Measurements from ENCODE around the gene ULBP1.
"Not testable (repeated sequence)": the region's sequence is repeated elsewhere in the genome, so short reads cannot be mapped to it uniquely, and the experiment has no call there.

Gene ULBP1

DNA sequence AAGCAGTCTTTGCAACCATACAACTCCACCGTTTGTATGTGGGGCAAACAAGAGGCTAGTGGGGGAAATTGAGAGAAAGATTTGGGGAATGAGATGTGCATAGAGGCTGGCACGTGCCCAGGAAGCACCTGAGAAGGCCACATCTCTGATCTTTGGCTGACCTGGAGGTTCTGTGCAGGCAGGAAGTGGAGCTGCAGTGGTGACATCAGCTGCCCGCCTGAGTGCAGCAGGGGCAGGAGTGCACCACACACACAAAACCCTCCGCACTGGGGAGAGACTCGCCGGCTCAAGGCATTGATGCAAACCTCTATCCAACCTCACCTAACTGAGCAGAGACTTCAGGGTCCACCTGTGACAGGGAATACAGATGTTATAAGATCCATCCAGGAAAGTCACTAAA is 10.7 kb downstream of the ULBP1 start:
- not testable (repeated sequence) for H3K4me2 ChIP-seq (ENCODE audit: insufficient read depth, low read length, poor library complexity, severe bottlenecking); H3K27ac ChIP-seq (replicated peaks; ENCODE audit: low read length); H3K4me1 ChIP-seq (ENCODE audit: control insufficient read depth in 2 of 2, insufficient read depth in 1 of 2, low read depth in 1 of 2, low read length in 2 of 2); H2BK120ac ChIP-seq (ENCODE audit: low read depth, low read length); H3K9me3 ChIP-seq (replicated peaks in 1 of 2; ENCODE audit: control insufficient read depth in 2 of 2, insufficient read depth in 1 of 2, low read depth in 1 of 2, low read length in 2 of 2); H3K14ac ChIP-seq (ENCODE audit: low read length); H4K8ac ChIP-seq (ENCODE audit: low read depth, low read length); H3K4me3 ChIP-seq (ENCODE audit: low read length in 2 of 2); H2BK5ac ChIP-seq (ENCODE audit: low read length); H2BK15ac ChIP-seq (ENCODE audit: low read length); H3K18ac ChIP-seq (ENCODE audit: low read length); DNase-seq (ENCODE audit: low spot score); H2BK12ac ChIP-seq (ENCODE audit: low read length); H3K36me3 ChIP-seq (replicated peaks in 1 of 2; ENCODE audit: control insufficient read depth in 2 of 2, insufficient read depth in 2 of 2, low read length in 2 of 2); H3K4ac ChIP-seq (ENCODE audit: low read length); H2AFZ ChIP-seq (ENCODE audit: low read length); H2AK5ac ChIP-seq (ENCODE audit: low read depth, low read length); H3K9ac ChIP-seq (ENCODE audit: low read depth, low read length, poor library complexity); H3K23ac ChIP-seq (ENCODE audit: low read depth, low read length, poor library complexity); H4K91ac ChIP-seq (ENCODE audit: low read depth, low read length, poor library complexity); H3K79me1 ChIP-seq (ENCODE audit: low read depth, low read length)
- WGBS, 2 donors (ENCODE audit: extremely low coverage in 2 of 2, insufficient read length in 2 of 2, insufficient replicate concordance in 1 of 2), result no CpG with 5 or more reads among the region's 6 CpGs
- peaks cover 0 to 64% (median 34%) of the 10 kb centered on the region in 3 experiments for H3K27me3 ChIP-seq (ENCODE audit: control insufficient read depth in 3 of 3, insufficient read depth in 3 of 3, low read depth in 1 of 3, low read length in 3 of 3)

GRCh38 chr6:149974825-149975224 is 11.1 kb downstream of the ULBP1 start:
- no peak overlapping the region for H3K4ac ChIP-seq (ENCODE audit: low read length)
- no peak overlapping the region for H3K23ac ChIP-seq (ENCODE audit: low read depth, low read length, poor library complexity)
- no peak overlapping the region for H3K9ac ChIP-seq (ENCODE audit: low read depth, low read length, poor library complexity)
- no peak overlapping the region for H2BK120ac ChIP-seq (ENCODE audit: low read depth, low read length)
- no peak overlapping the region for H4K91ac ChIP-seq (ENCODE audit: low read depth, low read length, poor library complexity)
- H3K4me2 ChIP-seq (ENCODE audit: insufficient read depth, low read length, poor library complexity, severe bottlenecking), result no peak overlapping the region
- H2BK15ac ChIP-seq (ENCODE audit: low read length), result no peak overlapping the region
- H2BK5ac ChIP-seq (ENCODE audit: low read length), result no peak overlapping the region
- WGBS, 2 donors (ENCODE audit: extremely low coverage in 2 of 2, insufficient read length in 2 of 2, insufficient replicate concordance in 1 of 2), result no CpG with 5 or more reads among the region's 3 CpGs
- H4K8ac ChIP-seq (ENCODE audit: low read depth, low read length), result no peak overlapping the region
- H3K36me3 ChIP-seq (replicated peaks in 1 of 2; ENCODE audit: control insufficient read depth in 2 of 2, insufficient read depth in 2 of 2, low read length in 2 of 2), result no peaks in the 10 kb centered on the region
- H2AK5ac ChIP-seq (ENCODE audit: low read depth, low read length), result no peak overlapping the region
- no peaks in the 10 kb centered on the region for H3K4me1 ChIP-seq (ENCODE audit: control insufficient read depth in 2 of 2, insufficient read depth in 1 of 2, low read depth in 1 of 2, low read length in 2 of 2)
- H3K14ac ChIP-seq (ENCODE audit: low read length), result no peak overlapping the region
- no peak overlapping the region for H2BK12ac ChIP-seq (ENCODE audit: low read length)
- no peak overlapping the region for H2AFZ ChIP-seq (ENCODE audit: low read length)
- H3K4me3 ChIP-seq (ENCODE audit: low read length in 2 of 2), result no peak overlapping the region
- H3K27ac ChIP-seq (replicated peaks; ENCODE audit: low read length), result no peak overlapping the region
- H3K79me1 ChIP-seq (ENCODE audit: low read depth, low read length), result no peaks in the 10 kb centered on the region
- H3K27me3 ChIP-seq (ENCODE audit: control insufficient read depth in 3 of 3, insufficient read depth in 3 of 3, low read depth in 1 of 3, low read length in 3 of 3), result peaks cover 0 to 64% (median 31%) of the 10 kb centered on the region in 3 experiments
- no peaks in the 10 kb centered on the region for H3K9me3 ChIP-seq (replicated peaks in 1 of 2; ENCODE audit: control insufficient read depth in 2 of 2, insufficient read depth in 1 of 2, low read depth in 1 of 2, low read length in 2 of 2)
- DNase-seq (ENCODE audit: low spot score), result no peak
- no peak overlapping the region for H3K18ac ChIP-seq (ENCODE audit: low read length)

GRCh38 chr6:149975400-149975799 is 11.7 kb downstream of the ULBP1 start:
- Histone ChIP-seq H3K4me3 (ENCODE audit: low read length in 2 of 2) (no peak overlapping the region), H2AK5ac (ENCODE audit: low read depth, low read length) (no peak overlapping the region), H3K23ac (ENCODE audit: low read depth, low read length, poor library complexity) (no peak overlapping the region), H3K27me3 (ENCODE audit: control insufficient read depth in 3 of 3, insufficient read depth in 3 of 3, low read depth in 1 of 3, low read length in 3 of 3) (peaks cover 0 to 63% (median 31%) of the 10 kb centered on the region in 3 experiments), H3K9ac (ENCODE audit: low read depth, low read length, poor library complexity) (no peak overlapping the region), H2BK120ac (ENCODE audit: low read depth, low read length) (no peak overlapping the region), H3K27ac (replicated peaks; ENCODE audit: low read length) (no peak overlapping the region), H4K8ac (ENCODE audit: low read depth, low read length) (no peak overlapping the region), H3K36me3 (replicated peaks in 1 of 2; ENCODE audit: control insufficient read depth in 2 of 2, insufficient read depth in 2 of 2, low read length in 2 of 2) (no peaks in the 10 kb centered on the region), H3K9me3 (replicated peaks in 1 of 2; ENCODE audit: control insufficient read depth in 2 of 2, insufficient read depth in 1 of 2, low read depth in 1 of 2, low read length in 2 of 2) (no peaks in the 10 kb centered on the region), H3K4me2 (ENCODE audit: insufficient read depth, low read length, poor library complexity, severe bottlenecking) (no peak overlapping the region), H3K18ac (ENCODE audit: low read length) (no peak overlapping the region), H3K4ac (ENCODE audit: low read length) (no peak overlapping the region), H2BK15ac (ENCODE audit: low read length) (no peak overlapping the region), H3K4me1 (ENCODE audit: control insufficient read depth in 2 of 2, insufficient read depth in 1 of 2, low read depth in 1 of 2, low read length in 2 of 2) (no peaks in the 10 kb centered on the region), H2AFZ (ENCODE audit: low read length) (no peak overlapping the region), H2BK5ac (ENCODE audit: low read length) (no peak overlapping the region), H4K91ac (ENCODE audit: low read depth, low read length, poor library complexity) (no peak overlapping the region), H3K14ac (ENCODE audit: low read length) (no peak overlapping the region), H2BK12ac (ENCODE audit: low read length) (no peak overlapping the region), H3K79me1 (ENCODE audit: low read depth, low read length) (no peaks in the 10 kb centered on the region)
- no peak for DNase-seq (ENCODE audit: low spot score)

DNA sequence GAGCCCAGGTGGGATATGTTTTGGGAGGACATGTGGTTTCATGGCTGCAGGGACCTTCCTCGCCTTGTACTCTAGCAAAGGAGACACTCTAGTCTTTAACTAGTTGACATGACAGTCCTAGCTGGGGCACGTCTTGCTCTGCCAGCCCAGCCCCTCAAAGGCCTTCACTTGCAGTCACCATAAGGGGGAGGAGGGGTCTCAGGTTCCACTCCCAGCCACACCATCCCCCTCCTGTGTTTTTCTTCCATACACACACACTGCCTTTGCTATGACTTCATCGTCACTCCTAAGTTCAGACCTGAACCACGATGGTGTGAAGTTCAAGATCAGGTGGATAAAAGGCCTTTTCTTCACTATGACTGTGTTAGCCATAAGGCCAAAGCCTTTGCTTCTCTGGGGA is 13.5 kb downstream of the ULBP1 start:
- Histone ChIP-seq H2BK12ac (ENCODE audit: low read length) (no peak overlapping the region), H2BK120ac (ENCODE audit: low read depth, low read length) (no peak overlapping the region), H2AK5ac (ENCODE audit: low read depth, low read length) (no peak overlapping the region), H3K4me3 (ENCODE audit: low read length in 2 of 2) (no peak overlapping the region), H3K9me3 (replicated peaks in 1 of 2; ENCODE audit: control insufficient read depth in 2 of 2, insufficient read depth in 1 of 2, low read depth in 1 of 2, low read length in 2 of 2) (no peaks in the 10 kb centered on the region), H2BK15ac (ENCODE audit: low read length) (no peak overlapping the region), H3K9ac (ENCODE audit: low read depth, low read length, poor library complexity) (no peak overlapping the region), H3K36me3 (replicated peaks in 1 of 2; ENCODE audit: control insufficient read depth in 2 of 2, insufficient read depth in 2 of 2, low read length in 2 of 2) (no peaks in the 10 kb centered on the region), H3K23ac (ENCODE audit: low read depth, low read length, poor library complexity) (no peak overlapping the region), H3K14ac (ENCODE audit: low read length) (no peak overlapping the region), H3K4ac (ENCODE audit: low read length) (no peak overlapping the region), H4K91ac (ENCODE audit: low read depth, low read length, poor library complexity) (no peak overlapping the region), H3K27me3 (ENCODE audit: control insufficient read depth in 3 of 3, insufficient read depth in 3 of 3, low read depth in 1 of 3, low read length in 3 of 3) (peaks cover 2 to 79% (median 43%) of the 10 kb centered on the region in 3 experiments), H2BK5ac (ENCODE audit: low read length) (no peak overlapping the region), H3K79me1 (ENCODE audit: low read depth, low read length) (no peaks in the 10 kb centered on the region), H3K27ac (replicated peaks; ENCODE audit: low read length) (no peak overlapping the region), H4K8ac (ENCODE audit: low read depth, low read length) (no peak overlapping the region), H3K18ac (ENCODE audit: low read length) (no peak overlapping the region), H2AFZ (ENCODE audit: low read length) (no peak overlapping the region), H3K4me2 (ENCODE audit: insufficient read depth, low read length, poor library complexity, severe bottlenecking) (no peak overlapping the region), H3K4me1 (ENCODE audit: control insufficient read depth in 2 of 2, insufficient read depth in 1 of 2, low read depth in 1 of 2, low read length in 2 of 2) (no peaks in the 10 kb centered on the region)
- WGBS, 2 donors (ENCODE audit: extremely low coverage in 2 of 2, insufficient read length in 2 of 2, insufficient replicate concordance in 1 of 2), result no CpG with 5 or more reads among the region's 4 CpGs
- no peak for DNase-seq (ENCODE audit: low spot score)

All from neuronal stem cell (in vitro differentiated cells).